GM19467 (cell line): ENCODE results near the gene KMT2B.
"Not testable (repeated sequence)": the region's sequence is repeated elsewhere in the genome, so short reads cannot be mapped to it uniquely, and the experiment has no call there.

Experiments used
- ATAC-seq: cut with Tn5 transposase; IDR thresholded peaks from one replicate; pipeline ENCODE4 v1.9.1; 2021; ENCODE audit warnings: mild to moderate bottlenecking, moderate library complexity; ENCODE audit not compliant: unreplicated experiment

The KMT2B gene

DNA sequence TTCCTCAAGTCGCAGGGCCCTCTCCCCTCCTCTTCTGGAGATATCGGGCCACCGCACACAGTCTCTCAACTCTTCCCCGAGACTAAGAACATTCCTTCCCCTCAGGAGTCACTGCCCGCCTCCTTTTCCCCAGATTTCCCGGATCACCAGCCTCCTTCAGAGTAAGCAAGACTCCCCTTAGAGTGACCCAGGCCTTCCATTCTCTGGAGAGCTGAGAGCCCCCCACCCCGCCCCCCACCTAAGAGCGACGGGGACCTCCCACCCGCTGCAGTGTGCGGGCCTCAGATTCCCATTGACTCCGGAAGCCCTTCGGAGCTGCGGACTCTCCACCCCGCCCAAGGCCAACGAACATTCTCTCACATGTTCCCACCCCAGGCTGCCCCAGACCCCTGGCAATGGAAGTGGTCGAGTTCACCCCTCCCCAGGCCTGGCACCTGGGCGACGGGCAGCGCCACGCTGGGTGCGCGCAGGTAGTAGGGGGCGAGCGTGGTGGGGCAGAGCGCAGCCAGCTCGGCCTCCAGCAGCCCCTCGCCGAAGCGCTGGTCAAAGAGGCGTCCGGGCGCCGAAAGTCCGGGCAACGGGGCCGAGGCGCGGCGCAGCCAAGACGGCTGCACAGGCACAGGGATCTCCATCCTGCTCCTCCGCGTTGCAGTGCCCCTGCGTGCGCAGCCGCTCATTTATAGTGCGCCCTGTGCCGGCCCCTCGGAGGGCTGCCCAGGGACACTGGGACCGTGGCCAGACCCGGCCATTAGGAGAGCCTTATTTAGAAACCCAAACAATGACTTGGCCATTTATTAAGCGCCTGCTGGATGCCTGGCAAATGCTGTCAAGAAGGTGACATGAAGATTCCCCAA lies 38.8 kb downstream of the KMT2B start, which contains the start of gene HSPB6:
HSPB6 (minus strand) TSS at position 653 of the 854 bp plus-strand sequence; CDS start at position 632, 21 bp downstream.
- no peak for ATAC-seq

DNA sequence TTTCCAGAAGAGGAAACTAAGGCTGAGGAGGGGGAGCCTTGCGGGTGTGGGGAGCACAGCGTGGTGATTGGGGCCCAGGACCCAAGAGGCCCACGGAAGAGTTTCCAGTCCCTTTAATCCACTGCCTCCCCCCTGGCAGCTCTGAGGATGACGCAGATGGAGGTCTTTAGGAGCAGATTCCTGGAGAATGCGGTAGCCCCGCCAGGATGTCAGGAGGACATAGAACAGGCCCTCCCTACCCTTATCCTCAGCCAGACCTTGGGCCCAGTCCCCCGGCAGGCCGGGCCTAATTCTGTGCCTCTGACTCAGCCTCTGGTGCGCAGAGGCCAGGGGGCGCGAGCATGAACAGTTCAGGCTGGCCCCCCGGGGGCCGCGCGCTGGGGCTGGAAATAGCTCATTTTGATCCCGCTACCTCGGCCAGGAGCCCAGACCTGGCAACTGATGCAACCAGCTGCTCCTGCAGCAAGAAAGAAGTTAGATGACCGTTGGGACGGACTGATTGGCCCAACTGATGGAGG lies 39.5 kb downstream of the KMT2B start:
- no peak for ATAC-seq

DNA sequence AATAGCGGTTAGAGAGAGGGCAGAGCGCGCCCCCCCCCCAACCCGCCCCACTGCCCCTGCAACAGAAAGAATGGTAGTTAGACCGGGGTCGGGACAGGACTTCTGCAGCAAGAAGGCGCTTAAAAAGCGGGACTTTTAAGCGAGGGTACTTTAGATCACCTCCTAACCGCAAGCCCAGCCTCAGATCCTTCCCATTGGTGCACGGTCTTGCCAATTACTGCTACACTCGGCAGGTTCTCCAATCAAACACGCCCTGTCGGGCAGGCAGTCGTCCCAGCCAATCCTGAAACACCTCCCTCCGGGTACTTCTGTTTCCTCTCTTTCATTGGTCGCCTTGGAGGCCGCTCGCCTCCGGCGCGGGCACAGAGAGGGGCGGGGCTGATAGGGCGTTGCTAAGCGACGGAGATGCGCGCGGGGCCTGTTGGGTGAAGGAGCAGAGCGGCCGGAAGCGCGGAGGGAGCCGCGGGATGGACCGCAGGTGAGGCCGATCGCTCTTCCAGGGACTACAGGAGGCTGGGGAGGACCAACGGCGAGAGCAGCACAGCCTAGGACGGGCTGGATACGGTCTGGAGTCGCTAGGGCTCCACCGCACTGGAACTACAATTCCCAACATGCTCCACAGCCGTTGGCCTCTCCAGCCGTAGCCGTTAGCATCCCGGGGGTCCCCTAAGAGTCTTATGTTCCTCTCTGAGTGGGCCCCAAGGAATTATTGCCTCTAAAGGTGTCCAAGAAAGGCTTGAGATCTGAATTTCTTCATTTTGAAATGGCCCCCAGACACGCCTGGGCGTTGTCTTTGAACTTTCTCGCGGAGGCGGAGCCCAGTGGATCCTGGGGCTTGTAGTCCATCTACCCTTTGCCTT lies 40.2 kb downstream of the KMT2B start, which contains the start of gene PROSER3:
PROSER3 (plus strand) TSS at position 428 of the 860 bp plus-strand sequence; CDS start at position 468, 40 bp downstream.
- ATAC-seq: peak; percentile 89

DNA sequence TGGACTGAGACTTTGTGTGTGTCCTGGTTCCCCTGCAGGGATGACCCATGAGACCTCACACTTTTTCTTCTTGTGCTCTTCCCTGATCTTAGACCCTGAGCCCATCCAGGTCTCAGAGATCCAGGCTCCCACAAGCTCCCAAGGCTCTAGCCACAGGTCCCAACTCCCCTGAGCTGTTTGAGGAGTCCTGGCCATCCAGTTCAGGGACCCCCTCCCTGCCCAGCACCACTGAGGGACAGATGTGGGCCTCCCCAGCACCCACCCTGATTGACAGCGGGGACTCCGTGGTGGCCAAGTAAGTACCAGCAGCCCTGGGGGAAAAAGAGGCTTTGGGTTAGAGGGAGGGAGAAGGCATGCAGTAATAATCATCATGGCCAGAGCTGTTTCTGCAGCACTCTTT lies 41.9 kb downstream of the KMT2B start:
- no peak for ATAC-seq

DNA sequence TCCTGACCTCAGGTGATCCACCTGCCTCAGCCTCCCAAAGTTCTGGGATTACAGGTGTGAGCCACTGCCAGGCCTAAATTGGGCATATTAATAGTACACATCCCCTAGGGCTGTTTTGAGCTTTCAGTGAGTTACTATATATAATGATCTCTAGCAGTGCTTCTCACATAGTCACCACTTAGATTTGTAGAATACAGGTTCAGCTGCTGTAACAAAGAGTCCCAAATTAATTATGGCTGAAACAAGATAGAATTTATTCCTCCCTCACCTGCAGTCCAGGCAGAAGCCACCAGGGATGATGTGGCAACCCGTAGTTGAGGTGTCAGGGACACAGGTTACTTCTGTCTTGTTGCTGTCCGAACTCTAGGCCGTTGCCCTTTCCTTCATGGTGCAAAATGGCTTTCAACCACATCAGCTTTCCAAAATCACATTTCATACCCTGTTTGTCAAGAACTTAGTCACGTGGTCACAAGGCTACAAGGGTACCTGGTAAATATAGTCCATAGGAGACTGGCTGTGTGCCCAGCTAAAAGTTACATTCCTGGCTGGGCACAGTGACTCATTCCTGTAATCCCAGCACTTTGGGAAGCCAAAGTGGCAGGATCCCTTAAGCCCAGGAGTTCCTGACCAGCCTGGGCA lies 43.0 kb downstream of the KMT2B start:
- no peak for ATAC-seq

DNA sequence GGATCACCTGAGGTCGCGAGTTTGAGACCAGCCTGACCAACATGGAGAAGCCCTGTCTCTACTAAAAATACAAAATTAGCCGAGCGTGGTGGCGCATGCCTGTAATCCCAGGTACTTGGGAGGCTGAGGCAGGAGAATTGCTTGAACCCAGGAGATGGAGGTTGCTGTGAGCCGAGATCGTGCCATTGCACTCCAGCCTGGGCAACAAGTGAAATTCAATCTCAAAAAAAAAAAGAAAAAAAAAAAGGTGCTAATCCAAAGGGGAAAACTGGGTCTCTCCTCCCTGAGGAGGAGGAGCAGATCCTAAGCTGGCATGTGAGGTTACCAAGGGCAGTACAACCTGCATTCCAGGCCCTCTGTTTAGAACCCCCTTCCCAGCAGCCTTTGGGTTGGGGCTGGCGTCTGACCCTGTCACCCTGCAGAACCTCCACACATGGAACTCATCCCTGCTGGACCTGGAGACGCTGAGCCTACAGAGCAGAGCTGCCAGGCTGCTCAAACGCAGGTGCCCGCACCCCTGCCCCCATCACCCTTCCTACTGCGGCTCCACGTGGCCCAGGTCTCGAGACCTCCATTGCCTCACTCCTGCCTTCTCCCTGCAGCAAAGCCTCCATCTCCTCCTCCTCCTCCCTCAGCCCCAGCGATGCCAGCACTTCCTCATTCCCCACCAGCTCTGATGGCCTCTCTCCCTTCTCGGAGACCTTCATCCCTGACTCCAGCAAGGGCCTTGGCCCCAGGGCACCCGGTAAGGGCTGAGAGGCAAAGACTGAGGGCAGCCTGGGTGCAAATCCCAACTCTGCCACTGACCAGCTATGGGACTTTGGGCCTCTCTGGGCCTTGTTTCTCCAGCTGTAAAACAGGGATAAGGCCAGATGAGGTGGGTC lies 46.9 kb downstream of the KMT2B start:
- ATAC-seq: no peak

DNA sequence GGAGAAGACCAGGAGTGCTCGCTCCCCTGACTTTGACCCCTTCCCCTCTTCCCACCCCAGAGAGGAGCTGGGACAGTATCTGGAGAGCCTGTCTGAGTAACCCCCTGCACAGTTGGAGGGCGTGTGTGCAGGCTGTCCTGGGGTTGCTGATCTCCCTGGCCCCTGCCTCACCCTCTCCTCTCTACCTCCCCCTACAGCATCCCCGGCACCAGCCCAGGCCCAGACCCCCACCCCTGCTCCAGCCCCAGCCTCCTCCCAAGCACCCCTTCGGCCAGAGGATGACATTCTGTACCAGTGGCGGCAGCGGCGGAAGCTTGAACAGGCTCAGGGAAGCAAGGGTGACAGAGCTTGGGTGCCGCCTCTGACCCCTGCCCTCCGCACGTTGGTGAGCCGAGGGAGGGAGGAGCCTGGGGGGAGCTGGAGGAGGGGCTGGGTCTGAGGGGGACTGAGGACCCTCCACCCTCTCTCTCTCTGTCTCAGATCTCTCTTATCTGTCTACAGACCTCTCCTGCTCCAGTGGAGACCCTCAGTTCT lies 48.8 kb downstream of the KMT2B start:
- no peak for ATAC-seq

DNA sequence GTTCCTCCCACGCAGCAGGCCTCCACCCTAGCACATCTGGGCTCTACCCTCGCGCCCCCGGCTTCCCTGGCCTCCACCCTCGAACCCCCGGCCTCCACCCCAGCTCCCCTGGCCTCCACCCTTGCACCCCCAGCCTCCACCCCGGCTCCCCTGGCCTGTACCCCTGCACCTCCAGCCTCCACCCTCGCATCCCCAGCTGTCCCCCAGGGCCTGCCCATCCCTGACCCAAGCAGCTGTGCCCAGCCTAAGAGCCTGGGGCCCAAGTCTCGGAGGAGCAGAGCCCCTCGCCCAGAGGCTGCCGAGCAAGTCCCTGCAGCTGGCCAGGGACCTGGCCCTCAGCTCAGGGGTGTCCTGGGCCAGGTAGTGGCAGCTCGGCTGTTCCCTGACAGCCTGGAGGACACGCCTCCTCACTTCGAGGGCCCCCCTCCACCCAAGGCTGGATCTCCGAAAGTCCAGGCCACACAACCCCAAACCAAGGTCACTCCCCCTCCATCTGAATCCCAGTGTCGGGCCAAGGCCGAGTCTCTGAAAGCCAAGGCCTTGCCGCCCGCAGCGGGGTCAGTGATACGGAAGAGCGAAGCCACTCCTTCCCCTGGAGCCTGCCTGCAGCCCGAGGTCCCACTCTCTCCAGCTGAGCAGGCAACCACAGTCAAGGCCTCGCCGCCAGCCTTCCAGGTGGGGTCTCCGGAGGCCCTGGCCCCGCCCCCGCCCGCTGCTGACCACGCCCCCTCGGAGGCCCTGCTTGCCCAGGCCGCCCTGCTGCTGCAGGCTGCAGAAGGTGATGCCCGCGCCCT lies 49.7 kb downstream of the KMT2B start:
- no peak for ATAC-seq

DNA sequence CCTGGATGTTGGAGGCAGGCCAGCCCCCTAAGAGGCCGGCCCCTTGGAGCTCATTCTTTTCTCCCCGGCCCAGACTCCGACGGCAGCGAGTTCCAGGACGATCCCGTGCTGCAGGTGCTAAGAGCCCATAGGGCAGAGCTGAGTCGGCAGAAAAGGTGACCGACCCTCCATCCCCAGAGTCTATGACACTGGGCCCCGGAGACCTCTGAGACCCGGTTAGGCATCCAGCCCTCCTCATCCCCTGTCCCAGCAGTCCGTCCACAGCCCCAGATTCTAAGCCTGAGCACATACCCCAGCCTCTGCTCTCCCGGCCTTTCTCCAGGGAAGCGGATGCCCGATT lies 50.2 kb downstream of the KMT2B start:
- no peak for ATAC-seq

DNA sequence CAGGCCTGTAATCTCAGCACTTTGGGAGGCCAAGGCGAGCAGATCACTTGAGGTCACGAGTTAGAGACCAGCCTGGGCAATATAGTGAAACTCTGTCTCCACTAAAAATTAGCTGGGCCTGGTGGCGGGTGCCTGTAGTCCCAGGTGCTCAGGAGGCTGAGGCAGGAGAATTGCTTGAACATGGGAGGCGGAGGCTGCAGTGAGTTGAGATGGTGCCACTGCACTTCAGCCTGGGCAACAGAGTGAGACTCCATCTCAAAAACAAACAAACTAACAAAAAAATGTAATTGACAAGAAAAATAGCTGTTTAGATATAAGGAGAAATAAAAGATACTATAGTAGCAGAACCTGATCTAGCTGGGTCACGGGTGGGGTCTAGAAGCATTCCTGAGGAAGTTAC lies 54.6 kb downstream of the KMT2B start:
- not testable (repeated sequence) for ATAC-seq

DNA sequence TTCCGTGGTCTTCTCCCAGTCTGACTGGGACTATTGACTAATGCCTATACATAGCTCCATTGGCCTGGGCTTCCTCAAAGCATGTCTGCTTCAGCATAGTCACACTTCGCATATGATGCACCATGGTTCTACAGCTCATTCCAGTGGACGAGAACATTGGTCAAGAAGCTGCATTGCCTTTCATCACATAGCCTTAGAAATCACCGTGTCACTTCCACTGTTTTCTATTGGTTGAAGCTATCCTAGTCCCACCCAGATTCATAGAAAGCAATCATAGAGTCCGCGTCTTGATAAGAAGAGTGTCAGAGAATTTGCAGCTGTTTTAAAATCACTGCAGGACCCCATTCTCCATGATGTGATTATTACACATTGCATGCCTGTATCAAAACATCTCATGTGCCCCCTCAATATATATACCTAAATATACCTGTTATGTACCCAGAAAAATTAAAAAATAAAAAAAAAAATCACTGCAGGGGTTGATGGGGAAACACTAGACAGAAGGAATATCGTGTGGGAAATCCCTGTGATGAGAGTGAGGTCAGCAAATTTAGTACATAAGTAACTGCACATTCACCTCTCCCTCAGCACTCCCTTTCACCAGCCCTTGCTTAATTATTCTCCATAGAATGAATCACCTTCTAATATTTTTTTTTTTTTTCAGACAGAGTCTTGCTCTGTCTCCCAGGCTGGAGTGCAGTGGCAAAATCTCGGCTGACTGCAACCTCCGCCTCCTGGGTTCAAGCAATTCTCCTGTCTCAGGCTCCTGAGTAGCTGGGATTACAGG lies 55.4 kb downstream of the KMT2B start:
- no peak for ATAC-seq

DNA sequence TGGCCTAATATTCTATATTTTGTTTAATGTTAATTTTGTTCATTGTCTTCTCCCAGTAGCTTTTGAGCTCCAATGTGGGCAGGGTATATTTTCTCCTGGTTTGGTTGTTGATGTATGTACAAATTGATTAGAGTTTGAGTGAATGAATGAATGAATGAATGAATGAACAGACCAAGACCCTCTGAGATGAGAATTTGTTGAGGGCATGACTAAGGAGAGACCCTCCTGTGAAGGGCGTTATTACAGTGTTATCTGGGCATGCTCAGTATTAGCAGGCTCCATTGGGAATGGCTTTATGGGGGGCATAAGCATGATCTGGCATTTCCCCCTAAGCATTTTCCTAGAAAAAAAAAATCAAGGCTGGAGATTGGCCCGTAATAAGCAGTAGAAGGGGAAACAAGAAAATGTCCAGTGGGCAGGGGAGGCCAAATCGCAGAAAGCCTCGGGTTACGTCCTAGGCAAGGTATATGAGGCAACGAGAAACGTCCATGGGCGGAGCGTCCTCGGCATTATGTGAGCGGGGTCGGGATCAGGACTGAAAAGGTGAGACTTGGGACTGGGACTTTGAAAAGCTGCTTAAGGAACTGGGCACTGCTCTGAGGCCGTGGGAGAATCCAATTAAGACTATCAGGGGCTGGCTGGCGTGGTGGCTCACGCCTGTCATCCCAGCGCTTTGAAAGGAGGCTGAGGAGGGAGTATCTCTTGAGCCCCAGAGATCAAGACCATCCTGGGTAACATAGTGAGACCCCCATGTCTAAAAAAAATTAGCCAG lies 56.7 kb downstream of the KMT2B start:
- no peak for ATAC-seq

DNA sequence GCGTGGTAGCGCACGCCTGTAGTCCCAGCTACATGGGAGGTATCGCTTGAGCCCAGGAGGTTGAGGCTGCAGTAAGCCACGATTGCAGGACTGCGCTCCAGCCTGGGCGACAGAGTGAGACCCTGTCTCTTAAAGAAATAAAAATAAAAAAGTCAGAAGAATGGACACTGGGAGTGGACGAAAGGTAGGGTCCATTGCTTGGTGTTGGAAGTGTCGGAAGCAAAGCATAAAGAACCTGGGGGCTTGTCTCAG lies 57.2 kb downstream of the KMT2B start:
- ATAC-seq: no peak

DNA sequence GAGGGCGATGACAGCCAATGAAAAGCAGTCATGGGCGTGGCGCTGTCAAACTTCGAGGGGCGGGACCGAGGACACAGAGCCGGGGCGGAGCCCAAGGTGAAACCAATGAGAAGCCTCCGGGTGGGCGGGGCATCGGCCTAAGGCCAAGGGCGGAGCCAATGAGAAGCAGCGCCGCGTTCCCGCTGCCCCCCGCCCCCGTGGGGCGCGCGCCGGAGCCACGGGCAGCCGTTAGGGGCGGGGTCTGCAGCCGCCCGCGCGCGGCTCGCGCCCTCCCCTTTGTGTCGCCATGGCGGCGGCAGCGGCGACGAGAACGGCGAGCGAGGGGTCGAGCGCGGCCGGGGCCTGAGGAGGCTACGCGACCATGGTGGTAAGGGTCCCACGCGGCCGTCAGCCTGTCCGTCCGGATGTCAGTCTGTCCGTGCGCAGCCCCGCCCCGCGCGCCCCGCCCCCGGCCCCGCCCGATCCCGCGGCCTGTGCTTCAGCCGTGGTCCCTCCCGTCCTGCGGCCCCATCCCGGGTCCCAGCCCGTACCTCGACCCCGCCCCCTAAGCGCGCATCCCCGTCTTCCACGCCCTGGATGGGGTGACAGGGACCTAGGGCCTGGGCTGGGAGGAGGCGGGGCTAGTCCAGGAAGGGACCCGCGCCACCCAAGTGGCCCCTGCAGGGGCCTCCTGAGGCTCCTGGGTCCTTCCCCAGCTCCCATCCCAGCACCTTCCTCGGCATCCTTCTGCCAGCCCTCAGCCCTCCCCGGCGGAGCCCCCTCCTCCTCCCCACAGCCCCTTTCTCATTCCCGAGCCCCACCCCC lies 57.7 kb downstream of the KMT2B start, which contains the start of gene ARHGAP33:
ARHGAP33 (plus strand) TSS at position 267 of the 804 bp plus-strand sequence; CDS start at position 362, 95 bp downstream.
- ATAC-seq: peak; percentile 83

DNA sequence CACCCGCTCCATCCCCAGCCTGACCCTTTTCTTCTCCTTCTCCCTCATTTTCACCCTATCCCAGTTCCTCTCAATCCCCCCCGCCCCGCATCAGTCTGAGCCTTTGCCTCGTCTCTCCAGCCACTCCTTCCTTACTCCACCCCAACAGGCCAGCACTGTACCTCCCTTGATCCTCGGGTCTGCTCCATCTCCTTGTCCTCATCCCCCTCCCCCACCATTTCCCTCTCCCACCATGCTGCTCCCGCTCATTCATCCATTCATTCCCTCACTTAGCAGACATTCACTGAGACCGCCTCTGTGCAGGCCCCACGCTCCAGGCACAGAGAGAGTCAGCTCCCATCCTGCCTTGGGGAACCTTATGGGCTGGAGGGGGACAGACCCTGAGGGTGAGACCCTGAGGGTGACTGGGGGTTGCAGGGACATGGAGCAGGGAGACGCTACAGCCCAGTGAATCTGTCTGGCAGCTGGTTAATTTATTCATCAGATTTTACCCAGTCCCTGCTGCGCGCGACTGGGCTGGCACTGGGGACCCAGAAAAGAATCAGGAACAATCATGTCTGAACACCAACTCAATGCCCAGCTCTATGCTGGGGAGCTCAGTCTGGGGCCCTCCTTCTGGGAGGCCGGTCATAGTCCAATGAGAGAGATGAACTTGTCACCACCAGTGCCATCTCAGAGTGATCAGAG lies 58.4 kb downstream of the KMT2B start:
- no peak for ATAC-seq
